Pulmonary artery endothelial cell (primary cell): Measurements from ENCODE around the gene ANKRD31. TPM values are rescaled to one million over a fixed set of nuclear protein-coding genes. Genes with fewer than 3 reads are reported as not detected.
"Not testable (repeated sequence)": the region's sequence is repeated elsewhere in the genome, so short reads cannot be mapped to it uniquely, and the experiment has no call there.

Source experiments
- DNase-seq: peaks from one replicate; pipeline ENCODE4 v3.0.0-alpha.2; 2011; ENCODE audit warnings: low read depth, low spot score
- total RNA-seq: library from RNA; depleted of rRNA; stranded (reverse); fragments of >200 nt; gene quantifications from 2 replicates; pipeline ENCODE4 v1.2.3, GENCODE V29; 2014

Gene ANKRD31
- total RNA-seq, 1 donor from 2014 or later: not detected

GRCh38 chr5:75235711-75236110 is 967 bp downstream of the ANKRD31 start:
- DNase-seq: no peak

- DNase-seq: no peak
These were observed 2.4 kb downstream of the ANKRD31 start for GRCh38 chr5:75234251-75234650.

- no peak for DNase-seq
These were observed 9.8 kb downstream of the ANKRD31 start for GRCh38 chr5:75226916-75227315.

DNA sequence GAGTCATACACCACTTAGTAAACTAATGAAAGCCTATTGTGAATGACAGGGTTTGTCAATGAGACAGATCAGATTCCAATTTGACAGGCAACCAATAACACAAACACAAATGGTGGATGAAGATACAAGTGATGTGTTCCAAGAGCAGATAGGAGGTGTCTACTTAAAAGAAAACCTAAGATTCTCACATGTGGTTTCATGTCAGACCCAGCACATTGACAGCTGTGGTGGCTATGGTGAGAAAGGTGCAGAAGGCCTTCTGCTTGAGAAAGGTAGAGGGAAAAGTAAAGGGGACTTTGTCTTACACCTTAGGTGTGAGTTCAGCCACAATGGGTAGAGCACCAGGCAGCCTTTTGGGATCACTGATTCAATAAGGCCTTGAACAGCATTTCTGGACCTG is 11.2 kb downstream of the ANKRD31 start:
- DNase-seq: no peak

DNA sequence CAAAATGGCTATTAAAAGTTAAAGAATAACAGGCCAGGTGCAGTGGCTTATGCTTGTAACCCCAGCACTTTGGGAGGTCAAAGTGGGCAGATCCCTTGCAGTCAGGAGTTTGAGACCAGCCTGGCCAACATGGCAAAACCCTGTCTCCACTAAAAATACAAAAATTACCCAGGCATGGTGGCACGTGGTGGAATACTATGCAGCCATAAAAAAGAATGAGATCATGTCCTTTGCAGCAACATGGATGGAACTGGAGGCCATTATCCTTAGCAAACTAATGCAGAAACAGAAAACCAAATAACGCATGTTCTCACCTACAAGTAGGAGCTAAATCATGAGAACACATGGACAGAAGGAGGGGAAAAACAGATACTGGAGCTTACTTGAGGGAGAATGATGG is 15.9 kb downstream of the ANKRD31 start:
- not testable (repeated sequence) for DNase-seq

DNA sequence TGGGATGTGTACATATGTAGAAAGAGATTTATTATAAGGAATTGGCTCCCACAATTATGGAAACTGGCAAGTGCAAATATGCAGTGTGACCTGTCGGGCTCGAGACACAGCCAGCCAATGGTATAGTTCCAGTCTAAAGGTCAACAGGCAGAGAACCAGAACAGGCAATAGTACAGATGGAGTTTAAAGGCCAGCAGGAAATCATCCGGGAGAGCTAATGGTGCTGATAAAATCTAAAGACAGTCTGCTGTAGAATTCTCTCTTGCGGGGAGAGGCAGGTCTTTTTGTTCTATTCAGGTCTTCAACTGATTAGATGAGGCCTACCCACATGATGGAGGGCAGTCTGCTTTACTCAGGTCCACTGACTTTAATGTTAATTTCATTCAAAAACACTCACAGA is 21.8 kb downstream of the ANKRD31 start:
- no peak for DNase-seq

- DNase-seq: no peak
These were observed 22.3 kb downstream of the ANKRD31 start for GRCh38 chr5:75214409-75214808.

DNA sequence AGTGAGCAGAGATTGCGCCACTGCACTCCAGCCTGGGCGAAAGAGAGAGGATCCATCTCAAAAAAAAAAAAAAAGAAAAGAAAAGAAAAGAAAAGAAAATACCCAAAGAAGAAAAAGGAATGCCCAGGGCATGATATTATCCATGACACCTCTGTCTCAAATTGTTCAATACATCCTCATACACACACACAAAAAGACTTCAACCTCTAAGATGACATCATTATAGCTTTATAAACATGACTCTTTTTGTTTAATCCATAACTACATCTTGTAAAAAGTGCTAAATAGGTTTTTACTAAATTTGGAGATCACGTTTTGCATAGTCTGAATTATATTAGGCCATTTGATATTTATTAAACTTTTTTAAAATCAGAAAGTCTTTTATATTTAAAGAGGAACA is 33.1 kb downstream of the ANKRD31 start:
- DNase-seq: no peak

GRCh38 chr5:75202935-75203334 is 33.7 kb downstream of the ANKRD31 start:
- no peak for DNase-seq

DNA sequence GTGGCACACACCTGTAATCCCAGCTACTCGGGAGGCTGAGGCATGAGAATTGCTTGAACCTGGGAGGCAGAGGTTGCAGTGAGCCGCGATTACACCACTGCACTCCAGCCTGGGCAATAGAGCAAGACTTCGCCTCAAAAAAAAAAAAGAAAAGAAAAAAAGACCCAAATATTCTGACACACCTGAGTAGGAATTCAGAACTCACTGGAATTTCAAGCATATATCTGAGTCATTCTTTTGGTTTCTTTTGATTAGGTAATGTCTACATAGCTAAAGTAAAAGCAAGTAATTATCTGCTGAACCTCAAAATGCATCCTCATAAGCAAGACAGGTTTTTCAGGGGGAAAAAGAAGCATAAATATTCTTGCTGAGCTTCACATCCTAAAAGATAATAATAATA is 35.9 kb downstream of the ANKRD31 start:
- DNase-seq: no peak

GRCh38 chr5:75199946-75200345 is 36.7 kb downstream of the ANKRD31 start:
- DNase-seq: no peak

GRCh38 chr5:75199071-75199470 is 37.6 kb downstream of the ANKRD31 start:
- DNase-seq: no peak

- no peak for DNase-seq
These were observed 38.9 kb downstream of the ANKRD31 start for GRCh38 chr5:75197745-75198144.

DNA sequence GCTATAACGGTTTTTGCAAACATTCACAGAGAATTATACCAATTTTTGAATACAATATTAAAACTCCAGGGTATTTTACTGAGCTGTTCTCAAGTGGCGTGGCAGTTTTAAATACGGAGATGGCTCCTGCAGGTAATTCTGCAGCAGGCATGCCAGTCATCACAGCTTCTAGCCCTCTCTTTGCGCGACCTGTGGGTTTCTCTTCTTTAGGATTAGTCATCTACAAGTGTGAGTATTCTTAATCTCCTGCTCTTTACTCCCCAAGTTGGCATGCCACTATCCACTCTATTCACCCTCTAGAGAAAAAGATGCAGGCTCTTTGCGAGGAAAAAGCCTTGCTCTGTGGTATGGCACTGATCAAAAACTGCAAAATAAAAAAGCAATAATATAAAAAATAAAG is 43.9 kb downstream of the ANKRD31 start:
- no peak for DNase-seq

- no peak for DNase-seq
These were observed 44.4 kb downstream of the ANKRD31 start for GRCh38 chr5:75192264-75192663.

DNA sequence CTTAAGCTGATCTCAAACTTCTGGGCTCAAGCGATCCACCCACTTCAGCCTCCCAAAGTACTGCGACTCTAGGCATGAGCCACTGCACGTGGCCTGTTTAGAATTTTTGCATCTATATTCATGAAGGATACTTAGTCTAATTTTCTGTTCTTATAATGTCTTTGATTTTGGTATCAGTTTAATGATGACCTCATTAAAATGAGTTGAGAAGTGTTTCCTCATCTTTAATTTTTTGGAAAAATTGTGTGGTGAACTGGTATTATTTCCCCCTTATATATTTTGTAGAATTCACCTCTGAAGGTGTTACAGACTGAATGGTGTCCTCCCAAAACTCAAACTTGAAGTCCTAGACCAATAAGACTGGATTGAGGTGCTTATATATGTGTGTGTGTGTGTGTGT is 46.5 kb downstream of the ANKRD31 start:
- no peak for DNase-seq

DNA sequence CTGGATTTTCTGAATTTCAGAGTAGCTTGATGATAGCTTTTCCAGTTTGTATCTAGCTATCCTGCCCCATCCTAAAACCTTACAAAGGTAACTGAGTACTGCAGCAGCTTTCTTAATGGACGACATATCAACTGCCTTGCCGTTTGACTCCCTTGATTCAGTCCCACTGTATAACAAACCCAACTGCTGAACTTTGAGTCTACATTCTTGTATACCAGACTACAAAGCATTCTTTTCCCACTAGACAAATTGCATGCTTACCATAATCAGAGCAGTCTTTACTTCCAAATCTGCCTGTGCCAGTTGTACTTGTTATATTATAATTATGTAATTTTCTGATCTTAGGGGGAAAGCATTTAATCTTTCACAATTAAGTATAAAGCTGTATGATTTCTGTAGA is 47.3 kb downstream of the ANKRD31 start:
- no peak for DNase-seq

DNA sequence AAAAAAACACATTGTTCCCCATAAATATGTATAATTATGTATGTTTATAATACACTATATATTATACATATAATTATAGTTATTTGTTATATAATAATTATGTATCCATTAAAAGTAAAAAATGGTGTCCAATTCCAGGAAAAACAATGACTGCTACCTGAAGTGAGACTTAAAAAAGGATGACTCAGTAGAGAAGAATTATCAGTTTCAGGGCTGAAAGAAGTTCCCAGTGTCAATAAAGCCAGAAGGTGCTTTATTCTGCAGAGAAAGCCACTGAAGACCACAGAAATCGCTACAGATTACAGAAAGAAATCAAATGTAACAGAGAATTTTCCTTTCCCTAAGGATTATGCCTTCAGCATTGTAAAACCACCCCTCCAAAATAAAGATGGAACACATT is 50.9 kb downstream of the ANKRD31 start:
- DNase-seq: no peak

- DNase-seq: not testable (repeated sequence)
These were observed 60.7 kb downstream of the ANKRD31 start for GRCh38 chr5:75176009-75176408.

- not testable (repeated sequence) for DNase-seq
These were observed 61.8 kb downstream of the ANKRD31 start for GRCh38 chr5:75174872-75175271.

DNA sequence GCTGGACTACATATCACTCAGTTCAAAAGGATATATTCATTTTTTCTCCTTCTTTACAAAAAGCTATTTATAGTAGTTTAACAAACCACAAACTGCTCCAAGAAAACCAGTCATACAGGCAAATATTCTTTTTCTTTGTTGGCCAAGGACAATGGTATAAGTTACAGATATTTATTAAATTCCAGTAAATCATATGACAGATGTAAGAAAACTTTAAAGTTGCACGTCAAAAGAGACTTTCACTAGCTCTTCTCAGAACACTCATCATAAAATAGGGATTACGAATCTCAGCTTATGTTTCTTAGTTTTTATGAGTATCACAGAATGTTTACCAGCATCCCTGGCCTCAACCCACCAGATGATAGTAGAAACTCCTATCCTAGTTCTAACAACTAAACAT is 67.2 kb downstream of the ANKRD31 start:
- DNase-seq: no peak

DNA sequence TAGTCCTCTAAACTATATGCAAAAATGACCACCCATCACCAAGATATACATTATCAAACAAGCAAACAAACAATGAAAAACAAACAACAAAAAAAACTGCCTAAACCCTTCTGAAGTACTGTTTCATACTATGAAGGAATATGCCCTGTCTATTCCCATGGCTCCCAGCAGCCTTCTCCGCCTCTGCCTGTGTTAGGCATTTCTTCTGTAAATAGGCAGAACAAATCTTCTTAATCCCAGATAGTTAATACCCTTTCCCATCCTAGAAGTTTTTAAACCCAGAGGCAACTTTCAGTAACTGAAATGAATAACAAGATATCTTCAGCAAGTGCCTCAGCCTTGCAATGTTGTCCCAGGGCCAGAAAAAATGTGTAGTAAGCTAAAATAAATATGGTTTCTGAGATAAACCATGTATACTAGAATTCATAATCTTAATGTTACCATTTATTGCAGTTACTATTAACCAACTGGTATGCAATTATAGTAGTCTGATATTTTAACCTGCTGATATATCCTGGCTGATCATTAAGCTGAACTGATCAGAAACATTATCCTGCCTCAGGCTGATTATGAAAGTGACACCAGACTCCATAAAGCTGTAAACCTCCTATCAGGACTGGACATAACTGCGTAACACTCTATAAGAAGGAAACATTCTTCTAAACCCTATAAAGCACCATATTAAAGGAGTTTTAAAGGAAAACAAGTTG is 68.5 kb downstream of the ANKRD31 start:
- no peak for DNase-seq

DNA sequence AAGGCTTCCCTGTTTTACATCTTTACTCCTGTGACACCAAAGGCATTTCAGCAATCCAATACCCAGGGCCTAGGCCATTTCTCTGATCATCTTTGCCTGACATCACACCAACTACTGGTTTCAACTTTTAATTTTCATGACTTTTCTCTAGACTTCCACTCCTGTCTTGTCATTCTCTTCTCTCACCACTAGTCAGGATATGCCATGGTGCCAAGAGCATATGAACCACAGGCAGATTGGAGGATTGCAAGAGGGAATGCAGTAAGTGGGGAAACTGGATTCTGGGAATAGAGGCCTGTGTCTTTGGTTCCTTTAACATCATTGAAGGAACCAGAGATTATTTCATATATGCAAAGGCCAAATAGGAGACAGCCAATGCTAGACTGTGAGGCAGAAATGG is 69.3 kb downstream of the ANKRD31 start:
- no peak for DNase-seq

DNA sequence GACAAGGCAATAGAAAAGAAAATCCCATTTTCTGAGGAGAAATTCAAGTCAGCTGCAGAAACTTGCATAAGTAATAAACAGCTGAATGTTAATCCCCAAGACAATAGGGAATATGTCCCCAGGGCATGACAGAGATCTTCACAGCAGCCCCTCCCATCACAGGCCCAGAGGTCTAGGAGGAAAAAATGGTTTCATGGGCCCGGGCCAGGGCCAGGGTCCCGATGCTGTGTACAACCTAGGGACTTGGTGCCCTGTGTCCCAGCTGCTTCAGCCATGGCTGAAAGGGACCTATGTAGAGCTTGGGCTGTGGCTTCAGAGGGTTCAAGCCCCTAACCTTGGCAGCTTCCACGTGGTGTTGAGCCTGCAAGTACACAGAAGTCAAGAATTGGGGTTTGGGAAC is 75.2 kb downstream of the ANKRD31 start:
- DNase-seq: not testable (repeated sequence)
